ENCODE results near the gene SPATA2L. TPM values are rescaled to one million over a fixed set of nuclear protein-coding genes. Genes with fewer than 3 reads are reported as not detected.
"Not testable (repeated sequence)": the region's sequence is repeated elsewhere in the genome, so short reads cannot be mapped to it uniquely, and the experiment has no call there.

Gene SPATA2L
- total and polyA plus RNA-seq, 2 of the 8 experiments (the other 6 are each of a cell fraction or from before 2014, with no cell fraction given) = 9.3 to 12.5 TPM

DNA sequence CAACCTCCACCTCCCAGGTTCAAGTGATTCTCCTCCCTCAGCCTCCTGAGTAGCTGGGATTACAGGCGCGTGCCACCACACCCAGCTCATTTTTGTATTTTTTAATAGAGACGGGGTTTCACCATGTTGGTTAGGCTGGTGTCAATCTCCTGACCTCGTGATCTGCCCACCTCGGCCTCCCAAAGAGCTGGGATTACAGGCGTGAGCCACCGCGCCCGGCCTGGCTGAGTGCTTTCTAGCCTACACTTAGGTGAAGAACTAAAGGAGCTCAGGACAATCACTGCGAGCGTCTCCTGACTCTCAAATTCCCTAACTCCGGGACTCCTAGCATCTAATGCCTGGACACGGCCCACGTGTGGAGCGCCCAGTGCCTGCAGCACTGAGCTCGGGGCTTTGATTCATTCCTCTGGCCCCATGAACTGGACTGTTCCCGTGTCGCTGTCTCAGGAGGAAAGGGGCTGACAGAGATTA is 1.8 kb downstream of the SPATA2L start:
- Histone ChIP-seq H4K20me1 (replicated peaks in 1 of 2; ENCODE audit: control insufficient read depth in 1 of 2, insufficient read depth in 2 of 2, low read length in 2 of 2) (peaks cover 0 to 20% of the 10 kb centered on the region in 2 experiments), H3K4me1 (replicated peaks in 1 of 4; ENCODE audit: control insufficient read depth in 3 of 4, insufficient read depth in 4 of 4, low read length in 3 of 4) (peaks cover 0 to 11% (median 5%) of the 10 kb centered on the region in 4 experiments; a peak in 5 of 7 replicates), H3K36me3 (ENCODE audit: control insufficient read depth in 2 of 4, insufficient read depth in 4 of 4, low read length in 3 of 4) (peaks cover 0 to 15% (median under 1%) of the 10 kb centered on the region in 4 experiments; a peak in 3 of 8 replicates), H3K23me2 (ENCODE audit: low read depth, low read length) (peaks cover 13% of the 10 kb centered on the region; the same call in 1 of the 2 replicates), H3K27ac (ENCODE audit: low read depth, low read length) (peak overlapping the region; percentile 28; the same call in 1 of the 2 replicates), H3K4me3 (ENCODE audit: extremely low read depth in 1 of 4, insufficient read depth in 2 of 4, low read depth in 3 of 4, low read length in 4 of 4) (peak overlapping the region in 2 of 4 experiments; percentile 5 to 46; a peak in 3 of 8 replicates), H3K4me2 (ENCODE audit: insufficient read depth in 1 of 2, low read depth in 2 of 2, low read length in 2 of 2) (peak overlapping the region; percentile 67 to 96), H3K4ac (replicated peaks; ENCODE audit: insufficient read length, low read depth, low read length) (peak overlapping the region; percentile 65), H3K9ac (replicated peaks in 1 of 4; ENCODE audit: extremely low read depth in 1 of 4, low read depth in 3 of 4, low read length in 3 of 4) (peak overlapping the region in 1 of 4 experiments; percentile 13; a peak in 1 of 7 replicates)
- not testable (repeated sequence) for H3K14ac ChIP-seq (ENCODE audit: insufficient read length); H4K8ac ChIP-seq (ENCODE audit: extremely low read depth, insufficient read depth, low read length); H3K27me3 ChIP-seq (replicated peaks in 1 of 4; ENCODE audit: control insufficient read depth in 3 of 4, extremely low read depth in 1 of 4, insufficient read depth in 3 of 4, low read length in 3 of 4); H3K9me3 ChIP-seq (ENCODE audit: insufficient read depth in 2 of 2, low read depth in 1 of 2, low read length in 1 of 2); H3K79me1 ChIP-seq (ENCODE audit: low read depth, low read length); H2AFZ ChIP-seq (ENCODE audit: low read length); DNase-seq (ENCODE audit: low read depth in 1 of 2, low spot score in 2 of 2); H4K5ac ChIP-seq (ENCODE audit: insufficient read length, low read depth, low read length); H2BK12ac ChIP-seq (ENCODE audit: low read depth, low read length); H4K91ac ChIP-seq (replicated peaks; ENCODE audit: insufficient read length, low read length); H3K56ac ChIP-seq (replicated peaks; ENCODE audit: insufficient read length, low read depth, low read length); H2BK120ac ChIP-seq (replicated peaks; ENCODE audit: low read depth, low read length); H2BK5ac ChIP-seq (ENCODE audit: low read depth, low read length); H3K79me2 ChIP-seq (ENCODE audit: control insufficient read depth in 1 of 2, insufficient read depth in 2 of 2, low read length in 2 of 2); H3K18ac ChIP-seq (ENCODE audit: extremely low read depth, low read length); H2BK15ac ChIP-seq (ENCODE audit: low read length); H2AK5ac ChIP-seq (ENCODE audit: low read depth, low read length); H3K23ac ChIP-seq (ENCODE audit: insufficient read length); FAIRE-seq; H2BK20ac ChIP-seq (ENCODE audit: low read length)
- CTCF ChIA-PET (ENCODE audit: partially characterized antibody) = interaction anchor here (0.7 to 3.7 kb wide), 19 partner anchors 11 to 226 kb away, joined by 3 to 36 read pairs (median 5); partner anchors contain the start of gene CPNE7
- POLR2A ChIA-PET (ENCODE audit: partially characterized antibody) = interaction anchor here (0.6 to 6.6 kb wide), 22 partner anchors 7 to 210 kb away, joined by 3 to 59 read pairs (median 4); partner anchors contain the start of genes CDK10, CHMP1A, CPNE7 and FANCA
- WGBS, 2 experiments (ENCODE audit: extremely low coverage in 1 of 2, insufficient coverage in 1 of 2, insufficient read length in 1 of 2, insufficient replicate concordance in 2 of 2, low coverage in 1 of 2, low lambda C conversion rate in 2 of 2, missing lambda C conversion rate in 1 of 2) = 77% methylated on average over 17 of the region's 18 CpGs; no CpG with 5 or more reads in 1 of the 2 experiments

Data from H1 (cell line).